Regular cardiac myocyte (primary cell): ENCODE results near the gene SLX1A. TPM values are rescaled to one million over a fixed set of nuclear protein-coding genes. Genes with fewer than 3 reads are reported as not detected.

Experiments
- total RNA-seq: library from RNA; depleted of rRNA; stranded (reverse); fragments of >200 nt; gene quantifications from 2 replicates; pipeline ENCODE4 v1.2.3, GENCODE V29; 2014

Gene SLX1A
- total RNA-seq: 13.5 and 18.8 TPM in 2 replicates

GRCh38 chr16:30193615-30194014 lies at the start of gene SLX1A, which contains the start of gene BOLA2B:
SLX1A (plus strand) TSS chr16:30193875; CDS start chr16:30194085, 210 bp downstream.
BOLA2B (minus strand) TSS chr16:30193666; CDS start chr16:30193595, 71 bp downstream.

GRCh38 chr16:30183233-30184095 lies 10.2 kb upstream of the SLX1A start, which contains the start of gene CORO1A:
CORO1A (plus strand) TSS chr16:30183602; CDS start chr16:30185210, 1,608 bp downstream.

GRCh38 chr16:30199049-30199448 lies 5.4 kb downstream of the SLX1A start, which contains the start of gene SULT1A3:
SULT1A3 (plus strand) TSS chr16:30199255; CDS start chr16:30200729, 1,474 bp downstream.

Other genes starting within 250 kb of the SLX1A start
- 72.7 and 84.9 TPM in 2 replicates for gene TMEM219, start 231.8 kb upstream of the SLX1A start, total RNA-seq
- gene TAOK2, start 220.0 kb upstream of the SLX1A start, total RNA-seq: 54.1 and 74.6 TPM in 2 replicates
- 5.1 and 15.0 TPM in 2 replicates for gene HIRIP3, start 198.3 kb upstream of the SLX1A start, total RNA-seq
- gene INO80E, start 197.6 kb upstream of the SLX1A start, total RNA-seq: 19.4 and 20.5 TPM in 2 replicates
- under 0.01 TPM in 1 of 2 replicates, not detected in the other for gene DOC2A, start 182.8 kb upstream of the SLX1A start, total RNA-seq
- gene C16orf92, start 170.7 kb upstream of the SLX1A start, total RNA-seq: not detected in 2 replicates
- gene TLCD3B, start 162.6 kb upstream of the SLX1A start, total RNA-seq: 0.19 TPM in 1 of 2 replicates, not detected in the other
- 670 and 1,196 TPM in 2 replicates for gene ALDOA, start 128.1 kb upstream of the SLX1A start, total RNA-seq
- 149 and 295 TPM in 2 replicates for gene PPP4C, start 117.9 kb upstream of the SLX1A start, total RNA-seq
- 0.19 and 0.28 TPM in 2 replicates for gene TBX6, start 102.0 kb upstream of the SLX1A start, total RNA-seq
- 10.4 and 18.3 TPM in 2 replicates for gene YPEL3, start 97.7 kb upstream of the SLX1A start, total RNA-seq
- 0.56 and 0.77 TPM in 2 replicates for gene GDPD3, start 80.3 kb upstream of the SLX1A start, total RNA-seq
- 38.9 and 46.2 TPM in 2 replicates for gene MAPK3, start 70.7 kb upstream of the SLX1A start, total RNA-seq
- 0.28 and 3.3 TPM in 2 replicates for gene CORO1A, start 10.3 kb upstream of the SLX1A start, total RNA-seq
- 126 and 208 TPM in 2 replicates for gene BOLA2B, start 209 bp upstream of the SLX1A start, total RNA-seq
- 1.9 and 2.3 TPM in 2 replicates for gene SULT1A3, start 5.4 kb downstream of the SLX1A start, total RNA-seq
- gene NPIPB13, start 54.6 kb downstream of the SLX1A start, total RNA-seq: 0.58 and 1.4 TPM in 2 replicates
- gene CD2BP2, start 161.4 kb downstream of the SLX1A start, total RNA-seq: 27.3 and 45.8 TPM in 2 replicates
- 19.2 and 38.0 TPM in 2 replicates for gene TBC1D10B, start 176.6 kb downstream of the SLX1A start, total RNA-seq
- not detected in 2 replicates for gene MYL11, start 180.9 kb downstream of the SLX1A start, total RNA-seq
- not detected in 2 replicates for gene SEPTIN1, start 188.7 kb downstream of the SLX1A start, total RNA-seq
- 6.5 and 6.8 TPM in 2 replicates for gene ZNF48, start 201.5 kb downstream of the SLX1A start, total RNA-seq
- gene ZNF771, start 213.7 kb downstream of the SLX1A start, total RNA-seq: 12.7 and 21.1 TPM in 2 replicates
- 10.4 and 38.0 TPM in 2 replicates for gene DCTPP1, start 236.2 kb downstream of the SLX1A start, total RNA-seq